HEK293 (cell line): ENCODE measurements around the gene AK8.

Experiments used
- CTCF ChIA-PET: fragments of 350-600 bp; formaldehyde crosslinking; extraction: SDS; loops from one replicate; lab custom pipeline; 2021; ENCODE audit warnings: antibody characterized with exemption; lab: Yijun Ruan, JAX
- POLR2A ChIA-PET: fragments of 300-600 bp; formaldehyde crosslinking; extraction: SDS; loops from one replicate; lab custom pipeline; 2020; ENCODE audit warnings: antibody characterized with exemption, inconsistent platforms; lab: Yijun Ruan, JAX
- H3K27ac ChIP-seq: fragments of 200-500 bp; sonication (Bioruptor generic); 2 replicates; pipeline ENCODE4 v1.5.1; 2014; ENCODE audit warnings: low read depth, low read length, control low read depth, inconsistent platforms; ENCODE audit errors: extremely low read depth
- H3K36me3 ChIP-seq, 2 experiments: fragments of 200-500 bp in 1 of 2; sonication (Bioruptor generic) in 1 of 2; 1 replicate in 1 of 2; 2 replicates in 1 of 2; pipeline ENCODE4 v1.5.1; 2014 to 2017; ENCODE audit warnings: inconsistent platforms in 2 of 2, low read length in 2 of 2; ENCODE audit not compliant: control insufficient read depth in 2 of 2, insufficient read depth in 1 of 2
- H3K4me1 ChIP-seq: fragments of 200-500 bp; sonication (Bioruptor generic); 2 replicates; pipeline ENCODE4 v1.5.1; 2014; ENCODE audit warnings: mild to moderate bottlenecking, low read length, inconsistent platforms; ENCODE audit not compliant: control insufficient read depth, insufficient read depth
- H3K4me3 ChIP-seq: 2 replicates; pipeline ENCODE4 v1.5.1; 2011; ENCODE audit warnings: low read depth, mild to moderate bottlenecking, control low read depth, low read length, moderate library complexity
- H3K9me3 ChIP-seq: fragments of 200-500 bp; sonication (Bioruptor generic); 2 replicates; pipeline ENCODE4 v1.5.1; 2014; ENCODE audit warnings: low read depth, low read length, inconsistent platforms; ENCODE audit not compliant: control insufficient read depth, insufficient read depth
- ATF2 ChIP-seq: fragments of 450-650 bp; formaldehyde crosslinking; IDR thresholded peaks from 2 replicates; pipeline ENCODE4 v1.5.1; 2016; ENCODE audit warnings: missing biosample characterization, missing genetic modification characterization, low read depth
- FEZF1 ChIP-seq: fragments of 450-650 bp; formaldehyde crosslinking; IDR thresholded peaks from 2 replicates; pipeline ENCODE4 v1.5.1; 2016; ENCODE audit warnings: missing biosample characterization, missing genetic modification characterization
- HIC1 ChIP-seq: fragments of 450-650 bp; formaldehyde crosslinking; IDR thresholded peaks from 2 replicates; pipeline ENCODE4 v1.5.1; 2016; ENCODE audit warnings: missing biosample characterization, missing genetic modification characterization
- KLF1 ChIP-seq: fragments of 450-650 bp; formaldehyde crosslinking; IDR thresholded peaks from 2 replicates; pipeline ENCODE4 v1.5.1; 2016; ENCODE audit warnings: missing biosample characterization, missing genetic modification characterization
- KLF16 ChIP-seq: fragments of 450-650 bp; formaldehyde crosslinking; IDR thresholded peaks from 2 replicates; pipeline ENCODE4 v1.5.1; 2017; ENCODE audit warnings: missing biosample characterization, missing genetic modification characterization
- PRDM10 ChIP-seq: fragments of 450-650 bp; formaldehyde crosslinking; IDR thresholded peaks from 2 replicates; pipeline ENCODE4 v1.5.1; 2016; ENCODE audit warnings: missing biosample characterization, missing genetic modification characterization
- WT1 ChIP-seq: fragments of 450-650 bp; formaldehyde crosslinking; IDR thresholded peaks from 2 replicates; pipeline ENCODE4 v1.5.1; 2016; ENCODE audit warnings: missing biosample characterization, missing genetic modification characterization
- ZNF121 ChIP-seq: fragments of 450-650 bp; formaldehyde crosslinking; IDR thresholded peaks from 2 replicates; pipeline ENCODE4 v1.5.1; 2016; ENCODE audit warnings: missing biosample characterization, missing genetic modification characterization
- ZNF274 ChIP-seq, 2 experiments: fragments of 200-500 bp in 1 of 2; fragments of 450-650 bp in 1 of 2; sonication (Bioruptor generic) in 1 of 2; formaldehyde crosslinking in 1 of 2; IDR thresholded peaks; 2 replicates each; pipeline versions ENCODE4 v1.5.1 to v1.6.1; 2014 to 2016; ENCODE audit warnings: borderline replicate concordance in 1 of 2, inconsistent platforms in 1 of 2, low read length in 1 of 2, missing biosample characterization in 1 of 2, missing genetic modification characterization in 1 of 2
- ZNF354C ChIP-seq: fragments of 450-650 bp; formaldehyde crosslinking; IDR thresholded peaks from 2 replicates; pipeline ENCODE4 v1.5.1; 2016; ENCODE audit warnings: missing biosample characterization, missing genetic modification characterization, low read depth, borderline replicate concordance
- ZNF48 ChIP-seq: fragments of 450-650 bp; formaldehyde crosslinking; IDR thresholded peaks from 2 replicates; pipeline ENCODE4 v1.5.1; 2016; ENCODE audit warnings: missing biosample characterization, missing genetic modification characterization
- ZNF518A ChIP-seq: fragments of 450-650 bp; formaldehyde crosslinking; conservative IDR thresholded peaks from 2 replicates; pipeline ENCODE4 v1.5.1; 2016; ENCODE audit warnings: low read depth, missing biosample characterization, missing genetic modification characterization
- ZNF660 ChIP-seq: fragments of 450-650 bp; IDR thresholded peaks from 2 replicates; pipeline ENCODE4 v1.5.1; 2018; ENCODE audit warnings: missing biosample characterization, mild to moderate bottlenecking, missing genetic modification characterization
- ZNF785 ChIP-seq: fragments of 450-650 bp; formaldehyde crosslinking; IDR thresholded peaks from 2 replicates; pipeline ENCODE4 v1.5.1; 2016; ENCODE audit warnings: missing biosample characterization, missing genetic modification characterization
- ZSCAN4 ChIP-seq: fragments of 450-650 bp; formaldehyde crosslinking; IDR thresholded peaks from 2 replicates; pipeline ENCODE4 v1.5.1; 2017; ENCODE audit warnings: missing biosample characterization, missing genetic modification characterization

Gene AK8

GRCh38 chr9:132732326-132733259, 145.5 kb downstream of the AK8 start (continued):
- TF ChIP-seq ZNF354C (tag by site-specific recombination) (no peak), ZSCAN4 (tag by site-specific recombination) (no peak), ZNF660 (no peak), ZNF48 (tag by site-specific recombination) (no peak)
- TF ChIP-seq, all 188 proteins: peak for 0

GRCh38 chr9:132731230-132731629, 146.9 kb downstream of the AK8 start:
- Histone ChIP-seq H3K27ac (no peak overlapping the region), H3K4me1 (no peaks in the 10 kb centered on the region), H3K4me3 (no peak overlapping the region), H3K36me3 (no peaks in the 10 kb centered on the region), H3K9me3 (no peaks in the 10 kb centered on the region)
- ChIA-PET POLR2A (no interaction called here), CTCF (no interaction called here)
- no peak for TF ChIP-seq ZNF274 (IDR thresholded peaks at IDR 0.05; ENCODE audit: low read length)
- no peak for TF ChIP-seq ZNF274 (tag by site-specific recombination; IDR thresholded peaks at IDR 0.05; ENCODE audit: borderline replicate concordance)
- peak; percentile 83 for TF ChIP-seq KLF1 (tag by site-specific recombination)
- TF ChIP-seq HIC1: no peak
- no peak for TF ChIP-seq WT1 (tag by site-specific recombination)
- no peak for TF ChIP-seq ZNF785 (tag by site-specific recombination)
- no peak for TF ChIP-seq KLF16 (tag by site-specific recombination)
- no peak for TF ChIP-seq FEZF1 (tag by site-specific recombination)
- TF ChIP-seq ATF2 (tag by site-specific recombination): no peak

GRCh38 chr9:132730054-132731033, 147.7 kb downstream of the AK8 start:
- Histone ChIP-seq H3K4me3 (no peak overlapping the region), H3K27ac (no peak overlapping the region), H3K36me3 (no peaks in the 10 kb centered on the region), H3K4me1 (no peaks in the 10 kb centered on the region), H3K9me3 (no peaks in the 10 kb centered on the region)
- ChIA-PET CTCF (interaction anchor here (0.6 to 0.8 kb wide), 2 partner anchors 86 to 366 kb away, joined by 3 read pairs; no protein-coding TSS in a partner anchor), POLR2A (no interaction called here)
- peak; percentile 71 for TF ChIP-seq PRDM10 (tag by site-specific recombination)
- 0 out of 2 replicates have a peak, but pooled peaks have one; percentile 21 for TF ChIP-seq ZNF518A (tag by site-specific recombination)
- no peak for TF ChIP-seq ZNF121 (tag by site-specific recombination)
